Measurements from ENCODE around the gene PPIP5K2.
"Not testable (repeated sequence)": the region's sequence is repeated elsewhere in the genome, so short reads cannot be mapped to it uniquely, and the experiment has no call there.

The PPIP5K2 gene

GRCh38 chr5:103122242-103122641, 2.1 kb downstream of the PPIP5K2 start:
- no peak for DNase-seq (ENCODE audit: low spot score)

- DNase-seq (ENCODE audit: low spot score) = no peak
Observed at GRCh38 chr5:103126557-103126956, 6.5 kb downstream of the PPIP5K2 start.

- no peak for DNase-seq (ENCODE audit: low spot score)
Observed at GRCh38 chr5:103127292-103127817, 7.3 kb downstream of the PPIP5K2 start.

GRCh38 chr5:103128202-103128601, 8.1 kb downstream of the PPIP5K2 start:
- DNase-seq (ENCODE audit: low spot score) = no peak

- no peak for DNase-seq (ENCODE audit: low spot score)
Observed at GRCh38 chr5:103132684-103133083, 12.6 kb downstream of the PPIP5K2 start.

GRCh38 chr5:103133231-103133630, 13.1 kb downstream of the PPIP5K2 start:
- DNase-seq (ENCODE audit: low spot score) = no peak

- DNase-seq (ENCODE audit: low spot score) = no peak
Observed at GRCh38 chr5:103135461-103135860, 15.4 kb downstream of the PPIP5K2 start.

- DNase-seq (ENCODE audit: low spot score) = no peak
Observed at GRCh38 chr5:103138202-103138690, 18.1 kb downstream of the PPIP5K2 start.

GRCh38 chr5:103139264-103139865, 19.3 kb downstream of the PPIP5K2 start:
- peak; percentile 85 for DNase-seq (ENCODE audit: low spot score)

GRCh38 chr5:103142132-103142531, 22.0 kb downstream of the PPIP5K2 start:
- DNase-seq (ENCODE audit: low spot score) = not testable (repeated sequence)

GRCh38 chr5:103145196-103145595, 25.1 kb downstream of the PPIP5K2 start:
- no peak for DNase-seq (ENCODE audit: low spot score)

- DNase-seq (ENCODE audit: low spot score) = no peak
Observed at GRCh38 chr5:103148213-103148612, 28.1 kb downstream of the PPIP5K2 start.

- no peak for DNase-seq (ENCODE audit: low spot score)
Observed at GRCh38 chr5:103151156-103151555, 31.1 kb downstream of the PPIP5K2 start.

GRCh38 chr5:103166706-103167105, 46.6 kb downstream of the PPIP5K2 start:
- no peak for DNase-seq (ENCODE audit: low spot score)

GRCh38 chr5:103174147-103174546, 54.0 kb downstream of the PPIP5K2 start:
- no peak for DNase-seq (ENCODE audit: low spot score)

GRCh38 chr5:103177543-103177942, 57.4 kb downstream of the PPIP5K2 start:
- no peak for DNase-seq (ENCODE audit: low spot score)

GRCh38 chr5:103178167-103178566, 58.1 kb downstream of the PPIP5K2 start:
- peak; percentile 7 for DNase-seq (ENCODE audit: low spot score)

- no peak for DNase-seq (ENCODE audit: low spot score)
Observed at GRCh38 chr5:103186152-103186551, 66.1 kb downstream of the PPIP5K2 start.

- no peak for DNase-seq (ENCODE audit: low spot score)
Observed at GRCh38 chr5:103188436-103188835, 68.3 kb downstream of the PPIP5K2 start.

GRCh38 chr5:103203226-103203625, 83.1 kb downstream of the PPIP5K2 start:
- no peak for DNase-seq (ENCODE audit: low spot score)

GRCh38 chr5:103204990-103205389, 84.9 kb downstream of the PPIP5K2 start:
- DNase-seq (ENCODE audit: low spot score) = not testable (repeated sequence)

GRCh38 chr5:103205991-103206700, 86.0 kb downstream of the PPIP5K2 start:
- DNase-seq (ENCODE audit: low spot score) = no peak

- no peak for DNase-seq (ENCODE audit: low spot score)
Observed at GRCh38 chr5:103207011-103207410, 86.9 kb downstream of the PPIP5K2 start.
